Activated CD4-positive, alpha-beta memory T cell treated with anti-CD3 and anti-CD28 coated beads for 36 hours (primary cell): ENCODE results near the gene P4HA3. TPM values are rescaled to one million over a fixed set of nuclear protein-coding genes. Genes with fewer than 3 reads are reported as not detected.
A peak's percentile ranks its signal among the peaks of the same experiment; 100 is the strongest.
"Not testable (repeated sequence)": the region's sequence is repeated elsewhere in the genome, so short reads cannot be mapped to it uniquely, and the experiment has no call there.

Experiments
- CTCF ChIA-PET: fragments of 350-600 bp; sonication (Branson Sonifier 250); formaldehyde crosslinking; loops from one replicate; lab custom pipeline; 2021; ENCODE audit warnings: antibody characterized with exemption, inconsistent platforms; lab: Charles Lee
- POLR2A ChIA-PET: fragments of 350-600 bp; sonication (Branson Sonifier 250); formaldehyde crosslinking; loops from one replicate; lab custom pipeline; 2021; ENCODE audit warnings: antibody characterized with exemption; lab: Charles Lee
- DNase-seq: peaks from one replicate; pipeline ENCODE4 v3.0.0-alpha.2; 2020
- H3K27ac Mint-ChIP-seq: one replicate; pipeline ENCODE4 v1.8.0; 2021; ENCODE audit warnings: mixed read lengths
- H3K27me3 Mint-ChIP-seq: one replicate; pipeline ENCODE4 v1.8.0; 2021; ENCODE audit warnings: mixed read lengths
- H3K36me3 Mint-ChIP-seq: one replicate; pipeline ENCODE4 v1.8.0; 2021; ENCODE audit warnings: mixed read lengths
- H3K4me1 Mint-ChIP-seq: one replicate; pipeline ENCODE4 v1.8.0; 2021; ENCODE audit warnings: low read depth, mixed read lengths
- H3K4me3 Mint-ChIP-seq: one replicate; pipeline ENCODE4 v1.8.0; 2021; ENCODE audit warnings: mild to moderate bottlenecking, mixed read lengths
- H3K9me3 Mint-ChIP-seq: one replicate; pipeline ENCODE4 v1.8.0; 2021; ENCODE audit warnings: mixed read lengths
- intact Hi-C: fragments of 100-400 bp; cut with micrococcal nuclease; formaldehyde crosslinking; loops from one replicate; pipeline ENCODE4 v1.15.1; 2023
- total RNA-seq, 2 experiments: library from RNA; stranded (reverse); gene quantifications; one replicate each; pipeline ENCODE4 v1.2.3, GENCODE V29; 2021

Gene P4HA3
- not detected for total RNA-seq

DNA sequence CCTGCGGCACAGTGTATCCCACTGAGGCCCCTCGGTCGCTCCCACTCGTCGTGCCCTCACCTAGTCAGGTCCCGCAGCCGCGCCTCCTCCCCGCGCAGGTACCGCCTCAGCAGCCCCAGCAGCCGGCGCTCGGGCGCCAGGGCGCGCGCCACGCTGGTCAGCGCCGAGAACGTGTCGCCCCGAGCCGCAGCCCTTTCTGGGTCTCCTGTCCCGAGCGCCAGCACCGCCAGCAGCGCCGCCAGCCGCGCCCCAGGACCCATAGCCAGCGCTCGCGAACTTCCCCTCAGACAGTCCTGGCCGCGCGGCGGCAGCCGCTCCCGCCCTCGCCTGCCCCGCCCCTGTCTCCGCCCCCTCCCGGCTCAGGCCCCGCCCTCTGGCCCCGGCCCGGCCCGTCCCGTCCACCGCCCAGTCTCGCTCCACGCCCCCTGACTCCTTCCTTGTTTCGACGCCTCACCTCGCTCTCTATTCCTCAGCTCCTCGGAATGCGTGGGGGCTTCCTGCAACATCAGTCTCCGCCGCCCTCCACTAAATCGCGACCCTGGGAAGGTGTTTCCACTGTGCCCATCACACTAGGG lies at the start of gene P4HA3:
Gene P4HA3, minus strand, starts transcription at position 289 of the 575 bp plus-strand sequence. Its CDS starts 29 bp downstream, at position 260.
- Mint-ChIP-seq H3K9me3 (peaks cover 4% of the 10 kb centered on the region), H3K27me3 (peaks cover 30% of the 10 kb centered on the region), H3K27ac (no peak within 1 kb of the TSS), H3K4me3 (peak within 1 kb of the TSS; percentile 61), H3K4me1 (peaks cover 6% of the 10 kb centered on the region), H3K36me3 (no peaks in the 10 kb centered on the region)
- intact Hi-C loops, result no loop called here
- peak; percentile 66 for DNase-seq
- CTCF ChIA-PET, result interaction anchor here (1.1 kb wide), 1 partner anchor 10 kb away, joined by 6 read pairs; no protein-coding TSS in a partner anchor
- POLR2A ChIA-PET, result no interaction called here

DNA sequence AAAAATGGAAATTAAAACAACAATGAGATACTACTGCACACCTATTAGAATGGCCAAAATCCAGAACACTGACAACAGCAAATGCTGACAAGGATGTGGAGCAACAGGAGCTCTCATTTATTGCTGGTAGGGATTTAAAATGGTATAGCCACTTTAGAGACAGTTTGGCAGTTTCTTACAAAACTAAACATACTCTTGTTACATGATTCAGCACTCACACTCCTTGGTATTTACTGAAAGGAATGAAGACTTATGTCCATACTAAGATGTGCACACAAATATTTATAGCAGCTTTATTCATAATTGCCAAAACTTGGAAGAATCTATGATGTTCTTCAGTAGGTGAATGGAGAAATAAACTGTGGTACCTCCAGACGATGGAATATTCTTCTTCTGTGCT lies 46.0 kb upstream of the P4HA3 start:
- Mint-ChIP-seq H3K9me3 (no peaks in the 10 kb centered on the region), H3K27me3 (no peaks in the 10 kb centered on the region), H3K4me3 (no peak overlapping the region), H3K4me1 (no peaks in the 10 kb centered on the region), H3K27ac (no peak overlapping the region), H3K36me3 (peaks cover 28% of the 10 kb centered on the region)
- intact Hi-C loops, result no loop called here
- no peak for DNase-seq
- CTCF ChIA-PET, result interaction anchor here (1.5 kb wide), 2 partner anchors 93 to 96 kb away, joined by 3 to 5 read pairs; no protein-coding TSS in a partner anchor
- POLR2A ChIA-PET, result no interaction called here

DNA sequence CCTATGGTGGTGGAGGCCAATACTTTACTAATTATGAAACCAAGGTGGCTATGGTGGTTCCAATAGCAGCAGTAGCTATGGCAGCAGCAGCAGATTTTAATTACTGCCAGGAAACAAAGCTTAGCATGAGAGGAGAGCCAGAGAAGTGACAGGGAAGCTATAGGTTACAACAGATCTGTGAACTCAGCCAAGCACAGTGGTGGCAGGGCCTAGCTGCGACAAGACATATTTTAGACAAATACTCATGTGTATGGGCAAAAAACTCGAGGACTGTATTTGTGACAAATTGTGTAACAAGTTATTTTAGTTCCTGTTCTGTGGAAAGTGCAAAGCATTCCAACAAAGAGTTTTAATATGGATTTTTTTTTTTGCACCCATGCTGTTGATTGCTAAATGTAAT lies 44.2 kb upstream of the P4HA3 start:
- Mint-ChIP-seq H3K27ac (no peak overlapping the region), H3K27me3 (no peaks in the 10 kb centered on the region), H3K4me3 (no peak overlapping the region), H3K9me3 (no peaks in the 10 kb centered on the region), H3K4me1 (no peaks in the 10 kb centered on the region), H3K36me3 (peaks cover 19% of the 10 kb centered on the region)
- ChIA-PET POLR2A (no interaction called here), CTCF (interaction anchor here (1.1 to 1.4 kb wide), 2 partner anchors 12 to 34 kb away, joined by 3 read pairs; no protein-coding TSS in a partner anchor)
- intact Hi-C loops, result no loop called here
- no peak for DNase-seq

DNA sequence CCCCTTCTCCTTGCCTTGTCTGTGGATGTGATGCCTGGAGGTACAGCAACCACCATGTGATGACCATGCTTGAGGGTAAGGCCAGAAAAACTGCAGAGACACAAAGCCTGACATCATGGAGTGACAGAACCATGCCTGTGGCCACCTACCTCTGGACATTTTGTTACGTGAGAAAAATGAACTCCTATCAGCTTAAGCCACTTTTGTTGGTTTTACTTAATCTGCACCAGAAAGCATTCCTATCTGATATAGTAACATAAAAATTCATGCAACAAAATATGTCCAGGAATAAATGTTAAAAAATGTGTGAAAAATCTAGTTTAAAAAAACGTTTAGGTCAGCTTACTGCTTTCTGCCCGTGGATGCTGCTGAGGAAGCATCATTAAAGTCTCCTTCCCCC lies 42.6 kb upstream of the P4HA3 start:
- H3K27me3 Mint-ChIP-seq, result no peaks in the 10 kb centered on the region
- no peak overlapping the region for H3K27ac Mint-ChIP-seq
- H3K36me3 Mint-ChIP-seq, result peaks cover 14% of the 10 kb centered on the region
- ChIA-PET CTCF (no interaction called here), POLR2A (no interaction called here)
- no peak for DNase-seq
- intact Hi-C loops, result no loop called here
- H3K4me3 Mint-ChIP-seq, result no peak overlapping the region
- no peaks in the 10 kb centered on the region for H3K4me1 Mint-ChIP-seq
- no peaks in the 10 kb centered on the region for H3K9me3 Mint-ChIP-seq

DNA sequence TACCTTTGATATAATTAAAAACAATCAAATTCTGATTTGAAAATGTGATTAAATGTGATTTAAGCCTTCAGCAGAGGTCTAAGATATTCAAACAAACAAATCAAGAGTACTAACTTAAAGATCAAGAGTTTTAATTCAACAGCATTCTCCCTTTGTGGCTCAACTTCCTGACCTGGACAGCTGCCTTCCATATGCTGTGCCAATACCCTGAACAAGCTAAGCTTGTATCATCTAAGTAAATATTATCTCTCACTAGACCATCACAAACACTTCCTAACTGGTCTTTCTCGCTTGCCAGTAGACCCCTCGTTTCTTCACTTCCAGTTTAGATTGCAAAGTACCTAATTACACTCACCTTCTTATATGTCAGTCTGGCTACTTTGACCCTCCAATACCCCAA lies 35.9 kb upstream of the P4HA3 start:
- CTCF ChIA-PET, result interaction anchor here (1.4 kb wide), 1 partner anchor 92 kb away, joined by 4 read pairs; no protein-coding TSS in a partner anchor
- no peaks in the 10 kb centered on the region for H3K27me3 Mint-ChIP-seq
- POLR2A ChIA-PET, result no interaction called here
- DNase-seq, result no peak
- no peak overlapping the region for H3K27ac Mint-ChIP-seq
- H3K9me3 Mint-ChIP-seq, result no peaks in the 10 kb centered on the region
- peaks cover 9% of the 10 kb centered on the region for H3K36me3 Mint-ChIP-seq
- no peaks in the 10 kb centered on the region for H3K4me1 Mint-ChIP-seq
- H3K4me3 Mint-ChIP-seq, result no peak overlapping the region
- intact Hi-C loops, result no loop called here

DNA sequence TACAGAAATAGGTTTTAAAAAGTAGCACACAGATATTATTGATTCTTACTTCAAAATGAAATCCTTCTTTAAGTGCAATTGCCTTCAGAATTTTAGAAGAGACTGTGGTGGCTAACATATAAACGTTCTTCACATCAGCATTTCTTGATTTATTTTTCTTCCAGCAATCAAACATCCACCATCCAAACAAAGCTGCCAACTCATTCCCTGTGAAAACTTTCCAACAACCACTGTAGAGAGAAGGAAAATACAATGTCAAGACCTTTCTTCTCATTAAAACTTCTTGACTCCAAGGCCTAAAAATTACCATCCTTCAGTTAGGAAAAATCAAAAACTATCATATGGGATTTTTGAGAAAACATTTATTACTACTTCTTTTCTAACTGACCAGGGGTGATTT lies 34.0 kb upstream of the P4HA3 start:
- no peaks in the 10 kb centered on the region for H3K9me3 Mint-ChIP-seq
- H3K36me3 Mint-ChIP-seq, result peaks cover 9% of the 10 kb centered on the region
- POLR2A ChIA-PET, result no interaction called here
- no peak for DNase-seq
- no peak overlapping the region for H3K27ac Mint-ChIP-seq
- no peaks in the 10 kb centered on the region for H3K4me1 Mint-ChIP-seq
- no peaks in the 10 kb centered on the region for H3K27me3 Mint-ChIP-seq
- H3K4me3 Mint-ChIP-seq, result no peak overlapping the region
- intact Hi-C loops, result no loop called here
- CTCF ChIA-PET, result interaction anchor here (1.2 to 2.0 kb wide), 2 partner anchors 25 to 90 kb away, joined by 3 to 7 read pairs; no protein-coding TSS in a partner anchor

DNA sequence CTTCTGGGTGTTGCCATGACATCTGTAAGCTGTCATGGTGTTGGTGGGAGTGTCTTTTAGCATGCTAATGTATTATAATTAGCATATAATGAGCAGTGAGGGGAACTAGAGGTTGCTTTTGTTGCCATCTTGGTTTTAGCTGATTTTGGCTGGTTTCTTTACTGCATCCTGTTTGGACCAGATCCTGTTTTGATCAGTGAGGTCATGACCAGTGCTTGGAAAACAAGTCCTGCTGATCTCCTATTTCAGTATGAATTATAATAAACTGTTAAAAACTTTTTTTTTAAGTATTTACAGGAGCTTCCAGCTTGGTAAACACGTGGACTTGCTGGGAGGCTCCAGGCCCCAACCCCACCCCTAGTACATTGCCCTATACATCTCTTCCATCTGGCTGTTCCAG lies 30.5 kb upstream of the P4HA3 start:
- CTCF ChIA-PET, result interaction anchor here (0.6 to 1.3 kb wide), 2 partner anchors 21 to 86 kb away, joined by 3 to 4 read pairs; no protein-coding TSS in a partner anchor

DNA sequence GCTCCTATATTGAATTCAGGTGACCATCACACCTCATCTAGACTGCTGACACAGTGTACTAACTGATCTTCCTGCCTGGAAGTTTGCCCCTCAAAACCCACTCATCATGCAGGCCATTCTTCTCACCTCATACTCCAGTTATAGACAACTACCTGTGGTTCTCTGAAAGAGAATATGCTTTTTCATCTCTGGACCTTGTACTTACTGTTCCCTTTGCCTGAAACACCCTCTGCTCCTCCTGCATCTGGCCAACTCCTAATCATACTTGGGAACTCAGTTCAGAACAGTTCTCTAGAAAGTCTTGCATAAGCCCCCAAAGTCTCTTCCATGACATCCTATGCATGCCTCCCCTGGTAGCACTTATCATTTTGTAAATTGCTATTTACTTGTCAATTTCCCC lies 28.2 kb upstream of the P4HA3 start:
- intact Hi-C loops, result no loop called here
- CTCF ChIA-PET, result no interaction called here
- H3K27ac Mint-ChIP-seq, result no peak overlapping the region
- H3K27me3 Mint-ChIP-seq, result no peaks in the 10 kb centered on the region
- H3K4me3 Mint-ChIP-seq, result no peak overlapping the region
- no peak for DNase-seq
- H3K9me3 Mint-ChIP-seq, result no peaks in the 10 kb centered on the region
- POLR2A ChIA-PET, result no interaction called here
- H3K36me3 Mint-ChIP-seq, result peaks cover 15% of the 10 kb centered on the region
- H3K4me1 Mint-ChIP-seq, result no peaks in the 10 kb centered on the region

More for the DNA sequence above, 30.5 kb upstream of the P4HA3 start:
- no peaks in the 10 kb centered on the region for H3K4me1 Mint-ChIP-seq
- DNase-seq, result no peak
- no peak overlapping the region for H3K27ac Mint-ChIP-seq
- no peak overlapping the region for H3K4me3 Mint-ChIP-seq
- intact Hi-C loops, result no loop called here
- POLR2A ChIA-PET, result no interaction called here
- H3K36me3 Mint-ChIP-seq, result peaks cover 15% of the 10 kb centered on the region
- no peaks in the 10 kb centered on the region for H3K27me3 Mint-ChIP-seq
- no peaks in the 10 kb centered on the region for H3K9me3 Mint-ChIP-seq

DNA sequence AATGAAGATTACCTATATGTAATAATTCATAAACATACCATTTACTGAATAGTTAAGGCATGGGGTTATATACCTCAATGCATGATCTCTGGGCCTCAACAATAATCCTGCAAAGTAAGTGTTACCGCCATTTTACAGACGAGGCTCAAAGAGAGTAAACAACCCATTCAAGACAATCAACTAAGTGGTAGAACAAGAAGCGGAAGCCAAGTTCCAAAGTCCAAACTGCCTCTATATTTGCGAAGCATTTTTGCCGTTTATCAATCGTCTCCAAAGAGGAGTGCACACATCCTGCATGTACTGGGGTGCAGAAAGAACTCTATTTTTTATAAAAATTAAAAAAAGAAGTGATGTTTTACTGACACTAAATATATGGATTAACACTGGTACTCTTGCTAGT lies 27.5 kb upstream of the P4HA3 start:
- H3K27ac Mint-ChIP-seq, result no peak overlapping the region
- H3K9me3 Mint-ChIP-seq, result no peaks in the 10 kb centered on the region
- peaks cover 15% of the 10 kb centered on the region for H3K36me3 Mint-ChIP-seq
- no peaks in the 10 kb centered on the region for H3K27me3 Mint-ChIP-seq
- H3K4me3 Mint-ChIP-seq, result no peak overlapping the region
- POLR2A ChIA-PET, result no interaction called here
- no peak for DNase-seq
- CTCF ChIA-PET, result no interaction called here
- intact Hi-C loops, result no loop called here
- H3K4me1 Mint-ChIP-seq, result no peaks in the 10 kb centered on the region

DNA sequence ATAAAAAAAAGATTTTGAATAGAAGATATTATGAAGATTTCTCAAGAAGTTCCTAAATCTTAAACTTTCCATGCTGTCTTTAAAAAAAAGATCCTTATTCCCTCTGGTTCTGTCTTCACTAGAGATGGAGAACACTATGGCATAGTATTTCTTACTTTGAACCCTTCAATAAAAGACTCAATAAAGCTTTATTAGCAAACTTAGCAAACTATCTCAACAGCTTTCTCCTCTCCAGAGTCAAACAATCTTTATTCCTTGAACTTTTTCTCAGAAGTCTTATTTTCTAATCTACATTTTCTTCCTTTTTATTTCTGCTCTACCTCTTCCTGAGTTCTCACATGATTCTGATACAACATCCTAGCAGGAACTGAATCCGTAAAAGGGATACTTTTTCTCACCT lies 21.8 kb upstream of the P4HA3 start:
- no peaks in the 10 kb centered on the region for H3K9me3 Mint-ChIP-seq
- intact Hi-C loops, result no loop called here
- POLR2A ChIA-PET, result no interaction called here
- H3K4me3 Mint-ChIP-seq, result no peak overlapping the region
- H3K36me3 Mint-ChIP-seq, result peaks cover 4% of the 10 kb centered on the region
- no peak overlapping the region for H3K27ac Mint-ChIP-seq
- H3K27me3 Mint-ChIP-seq, result no peaks in the 10 kb centered on the region
- DNase-seq, result no peak
- H3K4me1 Mint-ChIP-seq, result no peaks in the 10 kb centered on the region
- CTCF ChIA-PET, result interaction anchor here (1.3 kb wide), 1 partner anchor 11 kb away, joined by 4 read pairs; no protein-coding TSS in a partner anchor

DNA sequence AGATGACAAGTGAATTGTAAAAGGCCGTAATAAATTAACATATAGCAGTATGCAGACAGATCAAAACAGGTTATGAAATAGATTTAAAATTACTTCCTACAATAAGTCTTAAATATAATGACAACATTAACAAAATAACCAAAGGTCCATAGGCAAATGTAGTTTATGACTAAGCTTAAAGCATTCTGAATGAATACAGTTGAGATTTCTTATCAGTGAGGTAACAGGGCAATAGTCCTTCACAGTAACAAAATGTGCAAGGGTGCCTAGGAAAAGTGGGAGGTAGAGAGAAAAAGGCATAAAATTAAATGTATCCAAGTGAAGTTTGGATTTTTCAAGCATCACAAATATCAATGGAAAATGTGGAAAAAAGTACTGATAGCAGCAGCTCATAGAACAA lies 20.9 kb upstream of the P4HA3 start:
- H3K27ac Mint-ChIP-seq, result no peak overlapping the region
- no peaks in the 10 kb centered on the region for H3K27me3 Mint-ChIP-seq

DNA sequence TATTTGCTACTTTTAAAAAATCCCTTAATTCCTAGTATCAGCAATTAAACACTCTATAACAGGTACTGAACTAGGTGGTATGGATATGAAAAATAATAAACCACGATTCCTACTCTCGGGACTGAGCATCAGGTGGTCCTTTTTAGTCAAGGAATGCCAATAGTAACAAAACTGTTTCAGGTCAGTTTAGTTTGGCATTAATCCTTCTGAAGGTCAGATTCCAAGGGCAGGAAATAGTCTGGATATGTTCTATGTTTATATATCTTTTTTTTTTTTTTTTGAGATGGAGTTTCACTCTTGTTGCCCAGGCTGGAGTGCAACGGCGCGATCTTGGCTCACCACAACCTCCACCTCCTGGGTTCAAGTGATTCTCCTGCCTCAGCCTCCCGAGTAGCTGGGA lies 19.6 kb upstream of the P4HA3 start:
- H3K36me3 Mint-ChIP-seq, POLR2A ChIA-PET, DNase-seq, H3K27me3 Mint-ChIP-seq, H3K9me3 Mint-ChIP-seq, H3K27ac Mint-ChIP-seq, intact Hi-C loops, CTCF ChIA-PET, H3K4me1 Mint-ChIP-seq, H3K4me3 Mint-ChIP-seq: not testable (repeated sequence)

More for the DNA sequence above, 20.9 kb upstream of the P4HA3 start:
- no peak for DNase-seq
- no peaks in the 10 kb centered on the region for H3K4me1 Mint-ChIP-seq
- ChIA-PET CTCF (interaction anchor here (1.3 kb wide), 1 partner anchor 11 kb away, joined by 4 read pairs; no protein-coding TSS in a partner anchor), POLR2A (no interaction called here)
- H3K36me3 Mint-ChIP-seq, result no peaks in the 10 kb centered on the region
- H3K9me3 Mint-ChIP-seq, result no peaks in the 10 kb centered on the region
- intact Hi-C loops, result no loop called here
- no peak overlapping the region for H3K4me3 Mint-ChIP-seq
